ENCODE measurements around the gene TEX19.

DNA sequence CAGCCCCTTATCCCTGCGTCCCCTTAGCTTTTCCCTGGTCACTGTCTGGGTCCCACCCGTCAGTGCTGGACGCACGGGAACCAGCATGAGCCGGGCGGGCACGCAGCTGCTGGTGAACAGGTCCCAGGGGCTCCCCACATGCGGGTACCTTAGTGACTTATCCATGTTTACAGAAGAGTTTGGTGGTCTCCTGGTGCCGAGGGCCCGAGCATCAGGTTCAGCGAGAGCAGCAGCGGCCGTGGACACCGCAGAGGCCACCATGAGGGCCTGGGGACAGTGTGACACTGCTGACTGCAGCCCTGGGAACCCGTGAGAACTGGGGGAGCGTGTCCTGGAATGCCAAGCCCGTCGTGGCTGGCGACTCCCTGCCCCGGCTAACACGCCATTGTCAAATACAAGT lies 48.2 kb upstream of the TEX19 start:
- no peak for TF ChIP-seq CTCF (conservative IDR thresholded peaks at IDR 0.05)
- TF ChIP-seq EZH2 (IDR thresholded peaks at IDR 0.05; ENCODE audit: low read depth), result no peak
